GM12878 (cell line): ENCODE data around the gene TOMM20. TPM values are rescaled to one million over a fixed set of nuclear protein-coding genes. Genes with fewer than 3 reads are reported as not detected.
A peak's percentile ranks its signal among the peaks of the same experiment; 100 is the strongest.

ENCODE experiments used
- ATAC-seq: fragments of 200-7000 bp; cut with Tn5 transposase; 3 replicates; pipeline ENCODE4 v1.9.1; 2020; ENCODE audit warnings: mild to moderate bottlenecking, moderate library complexity
- BruUV-seq: library from RNA; stranded (reverse); fragments of 400-500 nt; replicated peaks from 2 replicates; lab custom pipeline; 2021; lab: Mats Ljungman, UMichigan
- CTCF ChIA-PET: fragments of 300-600 bp; sonication (Branson Sonifier 250); formaldehyde crosslinking; extraction: SDS; loops from one replicate; lab custom pipeline; 2021; ENCODE audit warnings: inconsistent platforms; lab: Yijun Ruan, JAX
- POLR2A ChIA-PET: fragments of 350-600 bp; formaldehyde crosslinking; extraction: SDS; loops from one replicate; lab custom pipeline; 2021; ENCODE audit warnings: inconsistent platforms; lab: Charles Lee
- RAD21 ChIA-PET: fragments of 300-600 bp; sonication (Branson Sonifier 250); formaldehyde crosslinking; loops from one replicate; lab custom pipeline; 2023; ENCODE audit warnings: antibody characterized with exemption; ENCODE audit not compliant: unreplicated experiment; lab: Charles Lee
- SMC1A ChIA-PET: fragments of 300-600 bp; sonication (Branson Sonifier 250); formaldehyde crosslinking; loops from one replicate; lab custom pipeline; 2023; ENCODE audit not compliant: unreplicated experiment, uncharacterized antibody; lab: Charles Lee
- DNase-seq: peaks from one replicate; pipeline ENCODE4 v3.0.0-alpha.2; 2011; ENCODE audit warnings: low read depth, low spot score
- FAIRE-seq: peaks from 3 replicates; lab custom pipeline; 2011; peaks lifted over from hg19 to GRCh38; lab: Jason Lieb, UNC
- H2AFZ ChIP-seq: 2 replicates; pipeline ENCODE4 v1.6.0; 2011; ENCODE audit warnings: low read depth, low read length, control low read depth; ENCODE audit not compliant: control insufficient read depth
- H3K27ac ChIP-seq: 2 replicates; pipeline ENCODE4 v1.5.1; 2011; ENCODE audit warnings: control low read depth; ENCODE audit not compliant: control insufficient read depth, insufficient read depth
- H3K27me3 ChIP-seq, 2 experiments: replicated peaks in 1 of 2; 2 replicates each; pipeline versions ENCODE4 v1.6.0 to v1.6.1; 2011; ENCODE audit warnings: low read length in 1 of 2; ENCODE audit not compliant: control insufficient read depth in 2 of 2, insufficient read depth in 2 of 2
- H3K36me3 ChIP-seq, 2 experiments: 2 replicates each; pipeline ENCODE4 v1.5.1; 2011; ENCODE audit warnings: low read length in 1 of 2; ENCODE audit not compliant: control insufficient read depth in 2 of 2, insufficient read depth in 2 of 2
- H3K4me1 ChIP-seq: 2 replicates; pipeline ENCODE4 v1.6.1; 2011; ENCODE audit warnings: mild to moderate bottlenecking, low read length, moderate library complexity, mixed read lengths; ENCODE audit not compliant: control insufficient read depth, insufficient read depth
- H3K4me2 ChIP-seq: 2 replicates; pipeline ENCODE4 v1.6.0; 2011; ENCODE audit warnings: control low read depth; ENCODE audit not compliant: control insufficient read depth, insufficient read depth
- H3K4me3 ChIP-seq: fragments of 200-600 bp; sonication (generic); 2 replicates; pipeline ENCODE4 v1.5.1; 2016
- H3K79me2 ChIP-seq: 2 replicates; pipeline ENCODE4 v1.6.0; 2011; ENCODE audit warnings: low read length; ENCODE audit not compliant: control insufficient read depth, insufficient read depth
- H3K9ac ChIP-seq: 2 replicates; pipeline ENCODE4 v1.8.0; 2011; ENCODE audit warnings: low read length, control low read depth, mixed read lengths; ENCODE audit not compliant: control insufficient read depth, insufficient read depth
- H3K9me3 ChIP-seq: replicated peaks from 3 replicates; pipeline ENCODE4 v1.5.1; 2011; ENCODE audit warnings: mild to moderate bottlenecking, low read length; ENCODE audit not compliant: control insufficient read depth, insufficient read depth
- H4K20me1 ChIP-seq: 2 replicates; pipeline ENCODE4 v1.6.0; 2011; ENCODE audit not compliant: control insufficient read depth, insufficient read depth
- ELK1 ChIP-seq: IDR thresholded peaks from 2 replicates; pipeline ENCODE4 v1.6.1; 2012; ENCODE audit warnings: low read depth, low read length, improper control_type of control experiment
- MLLT1 ChIP-seq: fragments of 450-650 bp; IDR thresholded peaks from 2 replicates; pipeline ENCODE4 v1.6.1; 2016; ENCODE audit warnings: mild to moderate bottlenecking
- TCF3 ChIP-seq: IDR thresholded peaks from 2 replicates; pipeline ENCODE4 v1.6.1; 2012; ENCODE audit warnings: low read depth, mild to moderate bottlenecking, low read length, borderline replicate concordance; ENCODE audit not compliant: insufficient read depth
- ZBTB33 ChIP-seq: fragments of 450-650 bp; IDR thresholded peaks from 2 replicates; pipeline ENCODE4 v1.6.1; 2017; ENCODE audit warnings: mild to moderate bottlenecking
- WGBS: methylation state at CpG from one replicate; pipeline ENCODE4 v1.1.6; 2016; ENCODE audit warnings: low lambda C conversion rate; ENCODE audit not compliant: insufficient replicate concordance, insufficient coverage; ENCODE audit errors: missing lambda C conversion rate; 5-methylcytosine and 5-hydroxymethylcytosine counted together
- in situ Hi-C: fragments of 300-500 bp; cut with MboI; formaldehyde crosslinking; loops from 9 replicates; pipeline ENCODE4 v1.14.3; 2018; ENCODE audit warnings: mixed read lengths
- intact Hi-C: fragments of 100-400 bp; cut with micrococcal nuclease; formaldehyde crosslinking; loops from one replicate; pipeline ENCODE4 v1.14.2; 2022; ENCODE audit not compliant: unreplicated experiment
- polyA plus RNA-seq, 11 experiments: library from polyadenylated mRNA; depleted of rRNA in 4 of 11; unstranded in 6 of 11; stranded (reverse) in 5 of 11; fragments of >200 nt; fragmentation: Nextera tagmentation in 4 of 11; fragmentation: Illumina TruSeq in 1 of 11; extraction: Ambion mirVana in 4 of 11; extraction: Trizol in 1 of 11; gene quantifications; 1 replicate in 1 of 11; 2 replicates in 10 of 11; pipeline versions ENCODE4 v1.2.1 to v1.2.3, GENCODE V29; 2011 to 2016; ENCODE audit warnings: inconsistent platforms in 2 of 11, missing spikeins in 2 of 11, low read depth in 1 of 11
- total RNA-seq, 4 experiments: library from RNA; depleted of rRNA in 3 of 4; stranded (reverse); fragments of >200 nt in 3 of 4; fragmentation: Illumina TruSeq in 1 of 4; extraction: Trizol in 1 of 4; gene quantifications; 2 replicates each; pipeline versions ENCODE4 v1.2.1 to v1.2.3, GENCODE V29; 2013 to 2021

The TOMM20 gene
- total and polyA plus RNA-seq, 10 of the 15 experiments (the other 5 are each of a cell fraction or from before 2014, with no cell fraction given), result 39.8 to 138 (median 70.1) TPM

GRCh38 chr1:235124111-235124510, 4.5 kb downstream of the TOMM20 start:
- BruUV-seq, result no TSS peak
- Histone ChIP-seq H3K79me2 (peaks cover 88% of the 10 kb centered on the region), H3K27ac (no peak overlapping the region), H3K4me2 (no peak overlapping the region), H3K4me3 (peak overlapping the region; percentile 44; the same call in 1 of the 2 replicates), H3K27me3 (no peaks in the 10 kb centered on the region), H3K9me3 (no peaks in the 10 kb centered on the region), H2AFZ (no peak overlapping the region), H4K20me1 (no peaks in the 10 kb centered on the region), H3K36me3 (peaks cover 2 to 17% of the 10 kb centered on the region in 2 experiments; a peak in 3 of 4 replicates), H3K4me1 (0 out of 2 replicates have a peak, but pooled peaks cover 3% of the 10 kb centered on the region), H3K9ac (no peak overlapping the region)
- in situ Hi-C loops, result no loop called here
- RAD21 ChIA-PET, result interaction anchor here (0.8 kb wide), 2 partner anchors 18 to 19 kb away, joined by 3 to 5 read pairs; no protein-coding TSS in a partner anchor
- 83% methylated on average over 9 of the region's 9 CpGs for WGBS
- intact Hi-C loops, result no loop called here
- CTCF ChIA-PET, result interaction anchor here (6.8 to 7.3 kb wide), 2 partner anchors 18 to 292 kb away, joined by 33 to 64 read pairs; no protein-coding TSS in a partner anchor
- ATAC-seq (no peak), DNase-seq (no peak), FAIRE-seq (no peak)
- TF ChIP-seq TCF3 (no peak), MLLT1 (peak; percentile 55; the same call in 1 of the 2 replicates), ELK1 (no peak), ZBTB33 (0 out of 2 replicates have a peak, but pooled peaks have one; percentile 56)
- SMC1A ChIA-PET, result interaction anchor here (1.1 to 2.1 kb wide), 2 partner anchors 18 to 58 kb away, joined by 3 to 12 read pairs; no protein-coding TSS in a partner anchor
- POLR2A ChIA-PET, result interaction anchor here (0.5 to 1.3 kb wide), 3 partner anchors 36 to 634 kb away, joined by 3 to 4 read pairs (median 4); partner anchors contain the start of gene RBM34
